WTC11 (cell line): Measurements from ENCODE around the gene SDR42E2.

Experiments used
- FOXJ3 ChIP-seq: sonication (generic); formaldehyde crosslinking; IDR thresholded peaks from 2 replicates; pipeline ENCODE4 v1.9.0; 2021; ENCODE audit warnings: missing genetic modification reagents, mild to moderate bottlenecking, borderline replicate concordance
- SOX15 ChIP-seq: fragments of 250-450 bp; sonication (Bioruptor Pico); IDR thresholded peaks from 2 replicates; pipeline ENCODE4 v1.9.0; 2021; ENCODE audit warnings: mild to moderate bottlenecking
- ZNF121 ChIP-seq: sonication (generic); formaldehyde crosslinking; IDR thresholded peaks from 2 replicates; pipeline ENCODE4 v1.8.0; 2023; ENCODE audit warnings: missing genetic modification reagents
- TF ChIP-seq, protein P1 (sequence below): fragments of 200-600 bp; IDR thresholded peaks from 2 replicates; pipeline ENCODE4 v1.8.0; 2022; ENCODE audit warnings: antibody characterized with exemption
- TF ChIP-seq, protein P2 (sequence below): sonication (generic); formaldehyde crosslinking; IDR thresholded peaks from 2 replicates; pipeline ENCODE4 v1.8.1; 2023; ENCODE audit warnings: mild to moderate bottlenecking, missing genetic modification reagents, moderate library complexity
- TF ChIP-seq, protein P3 (sequence below): sonication (generic); formaldehyde crosslinking; IDR thresholded peaks from 2 replicates; pipeline ENCODE4 v1.8.1; 2023; ENCODE audit warnings: mild to moderate bottlenecking, missing genetic modification reagents, moderate library complexity

- TF ChIP-seq SOX15 (no peak), ZNF121 (CRISPR knock-in tag) (no peak), FOXJ3 (CRISPR knock-in tag) (no peak)
- TF ChIP-seq, protein P1, sequence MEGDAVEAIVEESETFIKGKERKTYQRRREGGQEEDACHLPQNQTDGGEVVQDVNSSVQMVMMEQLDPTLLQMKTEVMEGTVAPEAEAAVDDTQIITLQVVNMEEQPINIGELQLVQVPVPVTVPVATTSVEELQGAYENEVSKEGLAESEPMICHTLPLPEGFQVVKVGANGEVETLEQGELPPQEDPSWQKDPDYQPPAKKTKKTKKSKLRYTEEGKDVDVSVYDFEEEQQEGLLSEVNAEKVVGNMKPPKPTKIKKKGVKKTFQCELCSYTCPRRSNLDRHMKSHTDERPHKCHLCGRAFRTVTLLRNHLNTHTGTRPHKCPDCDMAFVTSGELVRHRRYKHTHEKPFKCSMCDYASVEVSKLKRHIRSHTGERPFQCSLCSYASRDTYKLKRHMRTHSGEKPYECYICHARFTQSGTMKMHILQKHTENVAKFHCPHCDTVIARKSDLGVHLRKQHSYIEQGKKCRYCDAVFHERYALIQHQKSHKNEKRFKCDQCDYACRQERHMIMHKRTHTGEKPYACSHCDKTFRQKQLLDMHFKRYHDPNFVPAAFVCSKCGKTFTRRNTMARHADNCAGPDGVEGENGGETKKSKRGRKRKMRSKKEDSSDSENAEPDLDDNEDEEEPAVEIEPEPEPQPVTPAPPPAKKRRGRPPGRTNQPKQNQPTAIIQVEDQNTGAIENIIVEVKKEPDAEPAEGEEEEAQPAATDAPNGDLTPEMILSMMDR: no peak
- TF ChIP-seq, protein P2, sequence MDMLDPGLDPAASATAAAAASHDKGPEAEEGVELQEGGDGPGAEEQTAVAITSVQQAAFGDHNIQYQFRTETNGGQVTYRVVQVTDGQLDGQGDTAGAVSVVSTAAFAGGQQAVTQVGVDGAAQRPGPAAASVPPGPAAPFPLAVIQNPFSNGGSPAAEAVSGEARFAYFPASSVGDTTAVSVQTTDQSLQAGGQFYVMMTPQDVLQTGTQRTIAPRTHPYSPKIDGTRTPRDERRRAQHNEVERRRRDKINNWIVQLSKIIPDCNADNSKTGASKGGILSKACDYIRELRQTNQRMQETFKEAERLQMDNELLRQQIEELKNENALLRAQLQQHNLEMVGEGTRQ (CRISPR knock-in tag): no peak
- TF ChIP-seq, protein P3, sequence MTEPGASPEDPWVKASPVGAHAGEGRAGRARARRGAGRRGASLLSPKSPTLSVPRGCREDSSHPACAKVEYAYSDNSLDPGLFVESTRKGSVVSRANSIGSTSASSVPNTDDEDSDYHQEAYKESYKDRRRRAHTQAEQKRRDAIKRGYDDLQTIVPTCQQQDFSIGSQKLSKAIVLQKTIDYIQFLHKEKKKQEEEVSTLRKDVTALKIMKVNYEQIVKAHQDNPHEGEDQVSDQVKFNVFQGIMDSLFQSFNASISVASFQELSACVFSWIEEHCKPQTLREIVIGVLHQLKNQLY (CRISPR knock-in tag): no peak
Measured at GRCh38 chr16:22239131-22239805, 77.0 kb downstream of the SDR42E2 start.
